GM13976 (cell line): Measurements from ENCODE around the gene COL26A1.

Experiments
- DNase-seq: peaks from one replicate; pipeline ENCODE4 v3.0.0; 2012; ENCODE audit warnings: low spot score
- CTCF ChIP-seq: IDR thresholded peaks from 2 replicates; pipeline ENCODE4 v1.5.1; 2012; ENCODE audit warnings: borderline replicate concordance, mild to moderate bottlenecking; ENCODE audit not compliant: insufficient read depth; ENCODE audit errors: extremely low read depth, missing control alignments, control extremely low read depth
- in situ Hi-C: fragments of 300-500 bp; cut with MboI; formaldehyde crosslinking; loops from one replicate; pipeline ENCODE4 v1.12.0; 2022; ENCODE audit warnings: low sequenced_read_pairs, mixed read lengths, inconsistent platforms; ENCODE audit not compliant: unreplicated experiment

The COL26A1 gene

GRCh38 chr7:101362334-101363195 is at the start of gene COL26A1:
Gene COL26A1, plus strand, starts transcription at chr7:101362875. Its CDS starts 158 bp downstream, at chr7:101363033.
- TF ChIP-seq CTCF, result no peak
- in situ Hi-C loops, result loop anchor here (10.0 kb wide), 1 partner anchor 52 kb away; no protein-coding TSS in a partner anchor
- DNase-seq, result peak; percentile 53

GRCh38 chr7:101315336-101315735 is 47.3 kb upstream of the COL26A1 start:
- in situ Hi-C loops, result no loop called here
- peak; percentile 8 for TF ChIP-seq CTCF
- DNase-seq, result peak; percentile 63

- no peak for TF ChIP-seq CTCF
- in situ Hi-C loops, result no loop called here
- DNase-seq, result no peak
These were observed 43.3 kb upstream of the COL26A1 start for GRCh38 chr7:101319401-101319800.

GRCh38 chr7:101321491-101322401 is 40.9 kb upstream of the COL26A1 start, which contains the start of gene IFT22:
Gene IFT22, minus strand, starts transcription at chr7:101321812. Its CDS starts 103 bp downstream, at chr7:101321709.
- peak; percentile 98 for DNase-seq
- in situ Hi-C loops, result no loop called here
- peak; percentile 18 for TF ChIP-seq CTCF

- no peak for TF ChIP-seq CTCF
- no peak for DNase-seq
- in situ Hi-C loops, result no loop called here
These were observed 34.5 kb upstream of the COL26A1 start for GRCh38 chr7:101328159-101328558.

GRCh38 chr7:101330011-101330484 is 32.6 kb upstream of the COL26A1 start:
- no peak for TF ChIP-seq CTCF
- in situ Hi-C loops, result no loop called here
- no peak for DNase-seq
